Upper lobe of left lung (tissue), 6 donors: Measurements from ENCODE around the gene PF4V1. TPM values are rescaled to one million over a fixed set of nuclear protein-coding genes. Genes with fewer than 3 reads are reported as not detected.

ENCODE experiments used
- ATAC-seq, 2 donors: fragments of 200-7000 bp; cut with Tn5 transposase; one replicate each; pipeline ENCODE4 v1.9.1; 2022; ENCODE audit warnings: mild to moderate bottlenecking in 2 of 2, moderate library complexity in 2 of 2; ENCODE audit not compliant: low FRiP score in 2 of 2
- DNase-seq, 2 donors: peaks; one replicate each; pipeline ENCODE4 v3.0.0-alpha.2; 2019 to 2020
- H3K27ac ChIP-seq, 4 donors: fragments of 200-600 bp; sonication (generic); one replicate each; pipeline ENCODE4 v1.5.1; 2016 to 2019
- H3K27me3 ChIP-seq, 4 donors: fragments of 200-600 bp; sonication (generic); one replicate each; pipeline ENCODE4 v1.5.1; 2017 to 2019
- H3K36me3 ChIP-seq, 4 donors: fragments of 200-600 bp; sonication (generic); one replicate each; pipeline ENCODE4 v1.5.1; 2016 to 2019
- H3K4me1 ChIP-seq, 4 donors: fragments of 200-600 bp; sonication (generic); one replicate each; pipeline ENCODE4 v1.5.1; 2018 to 2019
- H3K4me3 ChIP-seq, 4 donors: fragments of 200-600 bp; sonication (generic); one replicate each; pipeline ENCODE4 v1.5.1; 2017 to 2019; ENCODE audit warnings: mild to moderate bottlenecking in 2 of 4, moderate library complexity in 1 of 4
- H3K9me3 ChIP-seq, 4 donors: fragments of 200-600 bp; sonication (generic); one replicate each; pipeline ENCODE4 v1.5.1; 2018 to 2019
- EP300 ChIP-seq, 4 donors: sonication (generic); formaldehyde crosslinking; IDR thresholded peaks; one replicate each; pipeline ENCODE4 v1.5.1; 2017; ENCODE audit warnings: antibody characterized with exemption in 4 of 4, control low read depth in 2 of 4
- POLR2A ChIP-seq, 4 donors: fragments of 450-650 bp; IDR thresholded peaks; one replicate each; pipeline ENCODE4 v1.5.1; 2016 to 2017; ENCODE audit warnings: antibody characterized with exemption in 4 of 4, mild to moderate bottlenecking in 2 of 4
- POLR2AphosphoS5 ChIP-seq, 2 donors: sonication (generic); formaldehyde crosslinking; IDR thresholded peaks; one replicate each; pipeline ENCODE4 v1.5.1; 2017; ENCODE audit warnings: antibody characterized with exemption in 2 of 2
- WGBS, 2 donors: methylation state at CpG; one replicate each; pipeline ENCODE4 v1.1.5; 2017 to 2018; 5-methylcytosine and 5-hydroxymethylcytosine counted together
- total RNA-seq, 6 donors: library from RNA; depleted of rRNA in 4 of 6; stranded (reverse); fragments of >200 nt in 4 of 6; gene quantifications; one replicate each; pipeline versions ENCODE4 v1.1.0 to v1.2.1, GENCODE V29; 2016 to 2021
- TF ChIP-seq, protein P1 (sequence below), 6 experiments: fragments of 450-650 bp in 4 of 6; fragments of 200-600 bp in 2 of 6; sonication (generic) in 2 of 6; IDR thresholded peaks; one replicate each; pipeline ENCODE4 v1.5.1; 2016 to 2019; ENCODE audit warnings: antibody characterized with exemption in 6 of 6
- donor health status: DM: no; HTN: no; CAD: no; lungs with moderate emphysema.
- donor health status: DM: no; HTN: yes; CAD: no; lungs with severe emphysema.

Gene PF4V1
- total RNA-seq, 6 donors from 2014 or later: not detected

DNA sequence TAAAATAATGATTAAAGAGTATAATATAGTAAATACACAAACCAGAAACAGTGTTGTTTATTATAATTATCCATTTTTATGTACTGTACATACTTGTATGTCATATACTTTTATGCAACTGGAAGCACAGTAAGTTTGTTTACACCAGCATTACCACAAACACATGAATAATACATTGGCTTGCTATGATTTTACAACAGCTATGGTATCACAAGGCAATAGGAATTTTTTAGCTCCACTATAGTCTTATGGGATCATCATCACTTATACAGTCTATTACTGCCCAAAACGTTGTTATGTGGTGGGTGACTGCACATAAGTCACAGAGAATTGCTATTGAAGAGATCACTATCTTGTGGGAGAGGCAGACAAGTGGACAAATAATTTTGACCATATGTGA is 1.8 kb upstream of the PF4V1 start:
- Histone ChIP-seq H3K27me3 (no peaks in the 10 kb centered on the region), H3K9me3 (no peaks in the 10 kb centered on the region), H3K36me3 (no peaks in the 10 kb centered on the region), H3K4me1 (peaks cover 0 to 8% (median 4%) of the 10 kb centered on the region in 4 donors), H3K4me3 (no peak overlapping the region), H3K27ac (no peak overlapping the region)
- WGBS, 2 donors: 62 to 80% methylated on average over 1 of the region's 1 CpG
- ATAC-seq: no peak
- TF ChIP-seq POLR2AphosphoS5 (IDR thresholded peaks at IDR 0.05) (no peak), POLR2A (IDR thresholded peaks at IDR 0.05) (no peak), EP300 (IDR thresholded peaks at IDR 0.05) (no peak)
- TF ChIP-seq, protein P1, sequence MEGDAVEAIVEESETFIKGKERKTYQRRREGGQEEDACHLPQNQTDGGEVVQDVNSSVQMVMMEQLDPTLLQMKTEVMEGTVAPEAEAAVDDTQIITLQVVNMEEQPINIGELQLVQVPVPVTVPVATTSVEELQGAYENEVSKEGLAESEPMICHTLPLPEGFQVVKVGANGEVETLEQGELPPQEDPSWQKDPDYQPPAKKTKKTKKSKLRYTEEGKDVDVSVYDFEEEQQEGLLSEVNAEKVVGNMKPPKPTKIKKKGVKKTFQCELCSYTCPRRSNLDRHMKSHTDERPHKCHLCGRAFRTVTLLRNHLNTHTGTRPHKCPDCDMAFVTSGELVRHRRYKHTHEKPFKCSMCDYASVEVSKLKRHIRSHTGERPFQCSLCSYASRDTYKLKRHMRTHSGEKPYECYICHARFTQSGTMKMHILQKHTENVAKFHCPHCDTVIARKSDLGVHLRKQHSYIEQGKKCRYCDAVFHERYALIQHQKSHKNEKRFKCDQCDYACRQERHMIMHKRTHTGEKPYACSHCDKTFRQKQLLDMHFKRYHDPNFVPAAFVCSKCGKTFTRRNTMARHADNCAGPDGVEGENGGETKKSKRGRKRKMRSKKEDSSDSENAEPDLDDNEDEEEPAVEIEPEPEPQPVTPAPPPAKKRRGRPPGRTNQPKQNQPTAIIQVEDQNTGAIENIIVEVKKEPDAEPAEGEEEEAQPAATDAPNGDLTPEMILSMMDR (IDR thresholded peaks at IDR 0.05): no peak
- no peak for DNase-seq

DNA sequence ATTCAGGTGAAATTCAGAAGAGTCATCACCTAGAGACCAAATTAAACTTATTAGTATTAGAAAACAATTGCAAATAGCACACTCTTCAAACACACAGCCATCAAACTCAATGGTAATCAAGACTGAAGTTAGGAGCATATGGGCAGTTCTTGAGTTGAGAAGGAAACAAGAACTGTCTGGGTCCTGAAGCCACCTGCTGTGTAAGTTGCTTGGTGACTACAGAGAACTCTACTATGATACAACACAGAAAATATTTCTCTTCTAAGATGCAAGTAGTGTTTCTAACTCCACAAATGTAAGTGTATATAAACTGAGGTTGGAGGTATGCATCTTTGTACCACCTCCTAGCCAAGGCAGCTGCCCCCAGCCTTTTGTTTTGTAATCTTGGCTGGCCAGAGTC is 325 bp upstream of the PF4V1 start:
- Histone ChIP-seq H3K4me3 (no peak overlapping the region), H3K9me3 (no peaks in the 10 kb centered on the region), H3K27me3 (no peaks in the 10 kb centered on the region), H3K4me1 (peaks cover 0 to 8% (median 4%) of the 10 kb centered on the region in 4 donors), H3K27ac (no peak overlapping the region), H3K36me3 (no peaks in the 10 kb centered on the region)
- TF ChIP-seq POLR2A (IDR thresholded peaks at IDR 0.05) (no peak), EP300 (IDR thresholded peaks at IDR 0.05) (no peak), POLR2AphosphoS5 (IDR thresholded peaks at IDR 0.05) (no peak)
- TF ChIP-seq, protein P1 (IDR thresholded peaks at IDR 0.05): no peak
- no peak for ATAC-seq
- no peak for DNase-seq

DNA sequence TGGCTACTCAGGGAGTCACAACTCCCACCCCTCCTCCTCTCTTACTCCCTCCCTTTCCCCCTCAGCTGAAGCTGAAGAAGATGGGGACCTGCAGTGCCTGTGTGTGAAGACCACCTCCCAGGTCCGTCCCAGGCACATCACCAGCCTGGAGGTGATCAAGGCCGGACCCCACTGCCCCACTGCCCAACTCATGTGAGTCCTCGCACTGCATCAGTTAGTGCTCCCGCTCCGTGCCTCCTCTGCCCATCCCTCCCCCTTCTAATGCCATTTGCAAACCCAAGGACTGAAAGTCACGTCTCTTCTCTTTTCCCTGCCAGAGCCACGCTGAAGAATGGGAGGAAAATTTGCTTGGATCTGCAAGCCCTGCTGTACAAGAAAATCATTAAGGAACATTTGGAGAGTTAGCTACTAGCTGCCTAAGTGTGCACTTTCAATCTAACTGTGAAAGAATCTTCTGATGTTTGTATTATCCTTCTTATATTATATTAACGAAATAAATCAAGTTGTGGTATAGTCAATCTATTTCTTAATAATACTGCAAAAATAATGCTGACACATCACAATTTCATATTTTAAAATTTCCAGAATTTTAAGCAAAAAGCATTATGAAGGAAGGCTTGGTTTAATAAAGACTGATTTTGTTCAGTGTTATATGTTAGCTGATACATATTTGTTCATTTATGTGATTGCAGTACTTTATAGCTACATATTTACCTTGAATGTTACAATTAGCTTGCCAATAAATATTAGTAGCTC is 800 bp downstream of the PF4V1 start:
- H3K36me3 ChIP-seq: no peaks in the 10 kb centered on the region
- H3K9me3 ChIP-seq: no peaks in the 10 kb centered on the region
- H3K4me1 ChIP-seq: peaks cover 0 to 8% (median 4%) of the 10 kb centered on the region in 4 donors
- no peak for DNase-seq
- WGBS, 2 donors: 38 to 45% methylated on average over 8 of the region's 8 CpGs
- no peak overlapping the region for H3K27ac ChIP-seq
- no peaks in the 10 kb centered on the region for H3K27me3 ChIP-seq
- no peak for TF ChIP-seq EP300 (IDR thresholded peaks at IDR 0.05)
- TF ChIP-seq POLR2AphosphoS5 (IDR thresholded peaks at IDR 0.05): no peak
- no peak for TF ChIP-seq POLR2A (IDR thresholded peaks at IDR 0.05)
- TF ChIP-seq, protein P1 (IDR thresholded peaks at IDR 0.05): no peak
- peak in 1 of 2 donors; percentile 60 for ATAC-seq
- peak overlapping the region in 1 of 4 donors; percentile 21 for H3K4me3 ChIP-seq

DNA sequence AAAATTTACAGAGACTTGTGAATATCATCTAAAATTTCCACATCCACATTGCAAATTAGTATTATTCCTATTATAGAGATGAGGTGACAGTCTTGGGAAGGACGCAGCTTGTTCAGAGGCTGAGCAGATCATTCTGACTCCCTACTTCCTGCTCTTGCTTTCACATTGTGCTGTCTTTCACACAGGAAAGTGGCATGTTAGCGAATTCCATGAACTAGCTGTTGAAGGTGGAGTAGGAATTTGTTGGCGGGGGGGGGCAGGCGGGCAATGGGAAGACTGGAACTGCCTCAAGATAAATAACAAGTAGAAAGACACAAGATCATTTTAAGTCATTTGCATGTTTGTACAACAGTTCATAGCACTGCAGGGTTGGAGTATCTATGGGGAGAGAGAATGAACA is 2.3 kb downstream of the PF4V1 start:
- DNase-seq: no peak
- Histone ChIP-seq H3K27ac (no peak overlapping the region), H3K4me3 (no peak overlapping the region), H3K9me3 (no peaks in the 10 kb centered on the region), H3K4me1 (peaks cover 0 to 11% (median 7%) of the 10 kb centered on the region in 4 donors), H3K36me3 (no peaks in the 10 kb centered on the region), H3K27me3 (no peaks in the 10 kb centered on the region)
- ATAC-seq: no peak
- no peak for TF ChIP-seq POLR2AphosphoS5 (IDR thresholded peaks at IDR 0.05)
- no peak for TF ChIP-seq POLR2A (IDR thresholded peaks at IDR 0.05)
- TF ChIP-seq, protein P1 (IDR thresholded peaks at IDR 0.05): no peak
- no peak for TF ChIP-seq EP300 (IDR thresholded peaks at IDR 0.05)
- WGBS, 2 donors: 45 to 52% methylated on average over 4 of the region's 4 CpGs

DNA sequence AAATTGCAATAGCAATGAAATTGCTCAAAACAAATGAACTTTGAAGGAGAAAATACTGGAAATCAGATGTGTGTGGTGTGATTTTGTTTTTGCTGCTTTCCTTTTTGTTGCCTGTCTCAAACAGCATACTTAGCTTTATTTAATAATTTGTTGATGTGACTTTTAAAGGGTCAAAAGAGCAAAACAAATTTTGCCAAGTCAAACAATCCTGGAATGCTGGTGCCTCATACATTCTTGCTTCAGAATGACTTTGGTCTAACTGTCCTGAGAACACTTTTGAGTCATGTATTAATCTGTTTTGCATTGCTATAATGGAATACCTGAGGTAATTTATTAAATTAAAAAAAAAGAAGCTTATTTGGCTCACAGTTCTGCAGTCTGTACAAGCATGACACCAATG is 3.4 kb downstream of the PF4V1 start:
- ATAC-seq (peak in 1 of 2 donors; percentile 55), DNase-seq (no peak)
- no peaks in the 10 kb centered on the region for H3K36me3 ChIP-seq
- peaks cover 0 to 11% (median 7%) of the 10 kb centered on the region in 4 donors for H3K4me1 ChIP-seq
- no peak overlapping the region for H3K27ac ChIP-seq
- no peaks in the 10 kb centered on the region for H3K9me3 ChIP-seq
- H3K4me3 ChIP-seq: no peak overlapping the region
- TF ChIP-seq EP300 (IDR thresholded peaks at IDR 0.05): no peak
- TF ChIP-seq, protein P1 (IDR thresholded peaks at IDR 0.05): no peak
- TF ChIP-seq POLR2AphosphoS5 (IDR thresholded peaks at IDR 0.05): no peak
- no peak for TF ChIP-seq POLR2A (IDR thresholded peaks at IDR 0.05)
- no peaks in the 10 kb centered on the region for H3K27me3 ChIP-seq
